Retinal pigment epithelial cell (primary cell): ENCODE data around the gene ATOX1.

Experiments used
- DNase-seq: peaks from one replicate; pipeline ENCODE4 v3.0.0-alpha.2; 2010; ENCODE audit warnings: low read depth
- H3K4me3 ChIP-seq: 2 replicates; pipeline ENCODE4 v1.5.1; 2011; ENCODE audit warnings: mild to moderate bottlenecking, low read length, control low read depth, moderate library complexity
- CTCF ChIP-seq: conservative IDR thresholded peaks from 2 replicates; pipeline ENCODE4 v1.5.1; 2011; ENCODE audit warnings: low read depth, low read length, control low read depth, inconsistent platforms

ATOX1 gene

GRCh38 chr5:151775025-151775606 is 16.7 kb upstream of the ATOX1 start:
- no peak for TF ChIP-seq CTCF
- DNase-seq = no peak
- peak overlapping the region; percentile 94 for H3K4me3 ChIP-seq

GRCh38 chr5:151773951-151774350 is 15.5 kb upstream of the ATOX1 start:
- TF ChIP-seq CTCF = no peak
- no peak for DNase-seq
- H3K4me3 ChIP-seq = peak overlapping the region; percentile 94

GRCh38 chr5:151772846-151773561 is 14.6 kb upstream of the ATOX1 start:
- peak overlapping the region; percentile 94 for H3K4me3 ChIP-seq
- TF ChIP-seq CTCF = no peak
- DNase-seq = no peak

GRCh38 chr5:151772029-151772845 is 13.8 kb upstream of the ATOX1 start:
- H3K4me3 ChIP-seq = peak overlapping the region; percentile 94
- TF ChIP-seq CTCF = no peak
- DNase-seq = no peak

- TF ChIP-seq CTCF = peak; percentile 70
- H3K4me3 ChIP-seq = peak within 1 kb of the TSS; percentile 94
- DNase-seq = peak; percentile 100
Observed at GRCh38 chr5:151771259-151772028, 13.0 kb upstream of the ATOX1 start, which contains the start of gene G3BP1. Gene G3BP1, plus strand, starts transcription at chr5:151771954. Its CDS starts 14,667 bp downstream, at chr5:151786621.

GRCh38 chr5:151770383-151771258 is 12.2 kb upstream of the ATOX1 start:
- DNase-seq = no peak
- H3K4me3 ChIP-seq = peak overlapping the region; percentile 48
- TF ChIP-seq CTCF = peak; percentile 14
